Small intestine (tissue), 16 donors: Measurements from ENCODE around the gene CNMD. TPM values are rescaled to one million over a fixed set of nuclear protein-coding genes. Genes with fewer than 3 reads are reported as not detected.

Source experiments
- DNase-seq, 2 donors: peaks; one replicate each; pipeline versions ENCODE4 v3.0.0 to v3.0.0-alpha.2; 2013
- FAIRE-seq: peaks from 2 replicates; lab custom pipeline; 2012; peaks lifted over from hg19 to GRCh38; lab: Jason Lieb, UNC
- H3K27ac ChIP-seq, 3 donors: one replicate each; pipeline ENCODE4 v1.5.1; 2013; ENCODE audit warnings: low read length in 2 of 3, mild to moderate bottlenecking in 2 of 3, control low read depth in 1 of 3, inconsistent platforms in 1 of 3, low read depth in 1 of 3, moderate library complexity in 1 of 3
- H3K27me3 ChIP-seq, 3 donors: one replicate each; pipeline ENCODE4 v1.6.1; 2013; ENCODE audit warnings: low read length in 3 of 3, inconsistent platforms in 1 of 3; ENCODE audit not compliant: control insufficient read depth in 3 of 3, insufficient read depth in 3 of 3
- H3K36me3 ChIP-seq, 3 donors: one replicate each; pipeline ENCODE4 v1.6.1; 2013; ENCODE audit warnings: low read length in 3 of 3, inconsistent platforms in 1 of 3, low read depth in 1 of 3, mild to moderate bottlenecking in 1 of 3, moderate library complexity in 1 of 3; ENCODE audit not compliant: control insufficient read depth in 3 of 3, insufficient read depth in 2 of 3
- H3K4me1 ChIP-seq, 3 donors: one replicate each; pipeline ENCODE4 v1.6.1; 2013; ENCODE audit warnings: low read length in 2 of 3, inconsistent platforms in 1 of 3, low read depth in 1 of 3, mild to moderate bottlenecking in 1 of 3, moderate library complexity in 1 of 3; ENCODE audit not compliant: control insufficient read depth in 3 of 3, insufficient read depth in 2 of 3
- H3K4me3 ChIP-seq, 3 donors: one replicate each; pipeline ENCODE4 v1.5.1; 2013; ENCODE audit warnings: low read length in 3 of 3, control low read depth in 1 of 3, inconsistent platforms in 1 of 3, low read depth in 1 of 3, mild to moderate bottlenecking in 1 of 3, moderate library complexity in 1 of 3
- H3K9me3 ChIP-seq, 2 donors: one replicate each; pipeline ENCODE4 v1.6.1; 2013; ENCODE audit warnings: low read depth in 1 of 2, low read length in 1 of 2; ENCODE audit not compliant: control insufficient read depth in 2 of 2, insufficient read depth in 1 of 2
- WGBS, 3 donors: extraction: QIAGEN DNeasy Blood & Tissue Kit; methylation state at CpG; one replicate each; pipeline ENCODE4 v1.1.7; 2013; 5-methylcytosine and 5-hydroxymethylcytosine counted together
- long read RNA-seq, 10 donors: transcript quantifications; one replicate each; lab custom pipeline, GENCODE V29; 2026
- polyA plus RNA-seq, 4 donors: library from polyadenylated mRNA; stranded (reverse) in 3 of 4; unstranded in 1 of 4; fragments of 200-250 nt in 3 of 4; fragments of 120-200 nt in 1 of 4; gene quantifications; one replicate each; pipeline versions ENCODE4 v1.2.1 to v1.2.3, GENCODE V29; 2013
- donor health status: healthy with polysubstance abuse.
- donor health status: control.
- donor health status: control.
- donor health status: Bipolar disorder and iron deficiency.
- donor health status: healthy.

The CNMD gene
- under 1 TPM in 2 of 4 donors, not detected in 2; 0.04 to 0.18 TPM for polyA plus RNA-seq
- long read RNA-seq, donor 1: 0 reads
- long read RNA-seq, donor 2: 0 reads
- long read RNA-seq, donor 3: 0 reads
- long read RNA-seq, donor 4: 0 reads
- long read RNA-seq, donor 5: 0 reads
- long read RNA-seq, donor 6: 0 reads
- long read RNA-seq, donor 7: 0 reads
- long read RNA-seq, donor 8: 0 reads
- long read RNA-seq, donor 9: 0 reads
- long read RNA-seq, donor 10: 0 reads

GRCh38 chr13:52739468-52740071, at the start of gene CNMD:
TSS of gene CNMD (minus strand) at chr13:52739820. CDS start at chr13:52739701, 119 bp downstream.
- Histone ChIP-seq H3K36me3 (no peaks in the 10 kb centered on the region), H3K9me3 (no peaks in the 10 kb centered on the region), H3K4me3 (no peak within 1 kb of the TSS), H3K4me1 (no peaks in the 10 kb centered on the region), H3K27me3 (peaks cover 3 to 37% (median 25%) of the 10 kb centered on the region in 3 donors), H3K27ac (no peak within 1 kb of the TSS)
- FAIRE-seq (no peak), DNase-seq (no peak)
- WGBS, 3 donors: 6 to 12% (median 10%) methylated on average over 34 of the region's 34 CpGs

GRCh38 chr13:52788011-52788410, 48.4 kb upstream of the CNMD start:
- Histone ChIP-seq H3K27me3 (peaks cover 0 to 2% (median 0%) of the 10 kb centered on the region in 3 donors), H3K27ac (no peak overlapping the region), H3K36me3 (no peaks in the 10 kb centered on the region), H3K4me3 (no peak overlapping the region), H3K9me3 (no peaks in the 10 kb centered on the region), H3K4me1 (no peaks in the 10 kb centered on the region)
- 33 to 55% (median 53%) methylated on average over 4 of the region's 4 CpGs for WGBS, 3 donors
- FAIRE-seq: no peak
- DNase-seq: no peak

- Histone ChIP-seq H3K9me3 (no peaks in the 10 kb centered on the region), H3K36me3 (no peaks in the 10 kb centered on the region), H3K4me1 (no peaks in the 10 kb centered on the region), H3K4me3 (no peak overlapping the region), H3K27ac (no peak overlapping the region), H3K27me3 (peaks cover 0 to 2% (median 0%) of the 10 kb centered on the region in 3 donors)
- WGBS, 3 donors: 79 to 89% (median 84%) methylated on average over 2 of the region's 2 CpGs
- no peak for FAIRE-seq
- DNase-seq: no peak
Observed at GRCh38 chr13:52787235-52787634, 47.6 kb upstream of the CNMD start.

- FAIRE-seq (no peak), DNase-seq (no peak)
- Histone ChIP-seq H3K27ac (no peak overlapping the region), H3K9me3 (no peaks in the 10 kb centered on the region), H3K4me3 (no peak overlapping the region), H3K27me3 (peaks cover 0 to 2% (median 0%) of the 10 kb centered on the region in 3 donors), H3K4me1 (no peaks in the 10 kb centered on the region), H3K36me3 (no peaks in the 10 kb centered on the region)
- 62 to 76% (median 65%) methylated on average over 3 of the region's 3 CpGs for WGBS, 3 donors
Observed at GRCh38 chr13:52786766-52787165, 47.1 kb upstream of the CNMD start.

GRCh38 chr13:52785739-52786138, 46.1 kb upstream of the CNMD start:
- WGBS, 3 donors: 67 to 78% (median 71%) methylated on average over 5 of the region's 5 CpGs
- FAIRE-seq (no peak), DNase-seq (no peak)
- H3K4me1 ChIP-seq: no peaks in the 10 kb centered on the region
- H3K36me3 ChIP-seq: no peaks in the 10 kb centered on the region
- no peak overlapping the region for H3K4me3 ChIP-seq
- no peaks in the 10 kb centered on the region for H3K9me3 ChIP-seq
- H3K27ac ChIP-seq: no peak overlapping the region
- H3K27me3 ChIP-seq: peaks cover 0 to 2% (median 0%) of the 10 kb centered on the region in 3 donors

- no peaks in the 10 kb centered on the region for H3K9me3 ChIP-seq
- no peak overlapping the region for H3K27ac ChIP-seq
- H3K4me1 ChIP-seq: no peaks in the 10 kb centered on the region
- H3K27me3 ChIP-seq: peaks cover 0 to 2% (median 0%) of the 10 kb centered on the region in 3 donors
- no peak for FAIRE-seq
- no peak for DNase-seq
- 66 to 82% (median 79%) methylated on average over 6 of the region's 6 CpGs for WGBS, 3 donors
- H3K36me3 ChIP-seq: no peaks in the 10 kb centered on the region
- H3K4me3 ChIP-seq: no peak overlapping the region
Observed at GRCh38 chr13:52784591-52785340, 45.1 kb upstream of the CNMD start.

- no peak overlapping the region for H3K27ac ChIP-seq
- peaks cover 0 to 2% (median 0%) of the 10 kb centered on the region in 3 donors for H3K27me3 ChIP-seq
- no peaks in the 10 kb centered on the region for H3K9me3 ChIP-seq
- H3K4me1 ChIP-seq: no peaks in the 10 kb centered on the region
- no peak overlapping the region for H3K4me3 ChIP-seq
- no peak for DNase-seq
- no peak for FAIRE-seq
- H3K36me3 ChIP-seq: no peaks in the 10 kb centered on the region
Observed at GRCh38 chr13:52783943-52784342, 44.3 kb upstream of the CNMD start.

GRCh38 chr13:52782471-52783448, 43.1 kb upstream of the CNMD start:
- DNase-seq (no peak), FAIRE-seq (no peak)
- no peaks in the 10 kb centered on the region for H3K4me1 ChIP-seq
- no peak overlapping the region for H3K27ac ChIP-seq
- WGBS, 3 donors: 76 to 78% (median 78%) methylated on average over 9 of the region's 9 CpGs
- H3K9me3 ChIP-seq: no peaks in the 10 kb centered on the region
- H3K4me3 ChIP-seq: no peak overlapping the region
- H3K27me3 ChIP-seq: peaks cover 0 to 2% (median 0%) of the 10 kb centered on the region in 3 donors
- H3K36me3 ChIP-seq: no peaks in the 10 kb centered on the region
